HEK293 (cell line): ENCODE results near the gene FOXF1.

ENCODE experiments used
- CTCF ChIA-PET: fragments of 350-600 bp; formaldehyde crosslinking; extraction: SDS; loops from one replicate; lab custom pipeline; 2021; ENCODE audit warnings: antibody characterized with exemption; lab: Yijun Ruan, JAX
- POLR2A ChIA-PET: fragments of 300-600 bp; formaldehyde crosslinking; extraction: SDS; loops from one replicate; lab custom pipeline; 2020; ENCODE audit warnings: antibody characterized with exemption, inconsistent platforms; lab: Yijun Ruan, JAX
- H3K27ac ChIP-seq: fragments of 200-500 bp; sonication (Bioruptor generic); 2 replicates; pipeline ENCODE4 v1.5.1; 2014; ENCODE audit warnings: low read depth, low read length, control low read depth, inconsistent platforms; ENCODE audit errors: extremely low read depth
- H3K36me3 ChIP-seq, 2 experiments: fragments of 200-500 bp in 1 of 2; sonication (Bioruptor generic) in 1 of 2; 1 replicate in 1 of 2; 2 replicates in 1 of 2; pipeline ENCODE4 v1.5.1; 2014 to 2017; ENCODE audit warnings: inconsistent platforms in 2 of 2, low read length in 2 of 2; ENCODE audit not compliant: control insufficient read depth in 2 of 2, insufficient read depth in 1 of 2
- H3K4me1 ChIP-seq: fragments of 200-500 bp; sonication (Bioruptor generic); 2 replicates; pipeline ENCODE4 v1.5.1; 2014; ENCODE audit warnings: mild to moderate bottlenecking, low read length, inconsistent platforms; ENCODE audit not compliant: control insufficient read depth, insufficient read depth
- H3K4me3 ChIP-seq: 2 replicates; pipeline ENCODE4 v1.5.1; 2011; ENCODE audit warnings: low read depth, mild to moderate bottlenecking, control low read depth, low read length, moderate library complexity
- H3K9me3 ChIP-seq: fragments of 200-500 bp; sonication (Bioruptor generic); 2 replicates; pipeline ENCODE4 v1.5.1; 2014; ENCODE audit warnings: low read depth, low read length, inconsistent platforms; ENCODE audit not compliant: control insufficient read depth, insufficient read depth
- EGR2 ChIP-seq: fragments of 450-650 bp; formaldehyde crosslinking; IDR thresholded peaks from 2 replicates; pipeline ENCODE4 v1.5.1; 2016; ENCODE audit warnings: low read depth, missing biosample characterization, missing genetic modification characterization
- PRDM1 ChIP-seq: fragments of 450-650 bp; formaldehyde crosslinking; IDR thresholded peaks from 2 replicates; pipeline ENCODE4; 2016; ENCODE audit warnings: missing biosample characterization, missing genetic modification characterization
- SCRT1 ChIP-seq: fragments of 450-650 bp; formaldehyde crosslinking; IDR thresholded peaks from 2 replicates; pipeline ENCODE4 v1.5.1; 2016; ENCODE audit warnings: missing biosample characterization, missing genetic modification characterization, borderline replicate concordance
- SCRT2 ChIP-seq: fragments of 450-650 bp; formaldehyde crosslinking; IDR thresholded peaks from 2 replicates; pipeline ENCODE4 v1.5.1; 2016; ENCODE audit warnings: missing biosample characterization, missing genetic modification characterization
- SP2 ChIP-seq: fragments of 450-650 bp; formaldehyde crosslinking; IDR thresholded peaks from 2 replicates; pipeline ENCODE4 v1.5.1; 2016; ENCODE audit warnings: missing biosample characterization, missing genetic modification characterization
- SP3 ChIP-seq: fragments of 450-650 bp; formaldehyde crosslinking; IDR thresholded peaks from 2 replicates; pipeline ENCODE4 v1.5.1; 2016; ENCODE audit warnings: missing biosample characterization, missing genetic modification characterization
- TRIM28 ChIP-seq: IDR thresholded peaks from 2 replicates; pipeline ENCODE4 v1.6.1; 2011; ENCODE audit warnings: low read length, control low read depth, borderline replicate concordance
- ZBTB48 ChIP-seq: fragments of 450-650 bp; formaldehyde crosslinking; IDR thresholded peaks from 2 replicates; pipeline ENCODE4 v1.5.1; 2016; ENCODE audit warnings: missing biosample characterization, missing genetic modification characterization
- ZBTB7A ChIP-seq: fragments of 450-650 bp; formaldehyde crosslinking; IDR thresholded peaks from 2 replicates; pipeline ENCODE4 v1.5.1; 2016; ENCODE audit warnings: low read depth, missing biosample characterization, missing genetic modification characterization
- ZBTB8A ChIP-seq: fragments of 450-650 bp; formaldehyde crosslinking; IDR thresholded peaks from 2 replicates; pipeline ENCODE4 v1.5.1; 2016; ENCODE audit warnings: missing biosample characterization, missing genetic modification characterization
- ZFP69B ChIP-seq: fragments of 450-650 bp; formaldehyde crosslinking; IDR thresholded peaks from 2 replicates; pipeline ENCODE4 v1.5.1; 2016; ENCODE audit warnings: missing biosample characterization, missing genetic modification characterization
- ZNF169 ChIP-seq: fragments of 450-650 bp; formaldehyde crosslinking; IDR thresholded peaks from 2 replicates; pipeline ENCODE4 v1.5.1; 2016; ENCODE audit warnings: missing biosample characterization, missing genetic modification characterization
- ZNF202 ChIP-seq: fragments of 450-650 bp; formaldehyde crosslinking; IDR thresholded peaks from 2 replicates; pipeline ENCODE4 v1.5.1; 2016; ENCODE audit warnings: missing biosample characterization, missing genetic modification characterization, borderline replicate concordance
- ZNF341 ChIP-seq: fragments of 450-650 bp; formaldehyde crosslinking; IDR thresholded peaks from 2 replicates; pipeline ENCODE4; 2016; ENCODE audit warnings: low read depth, missing biosample characterization, missing genetic modification characterization
- ZNF350 ChIP-seq: fragments of 450-650 bp; formaldehyde crosslinking; IDR thresholded peaks from 2 replicates; pipeline ENCODE4 v1.5.0; 2017; ENCODE audit warnings: missing biosample characterization, mild to moderate bottlenecking, missing genetic modification characterization
- ZNF391 ChIP-seq: fragments of 450-650 bp; formaldehyde crosslinking; IDR thresholded peaks from 2 replicates; pipeline ENCODE4 v1.5.1; 2016; ENCODE audit warnings: low read depth, missing biosample characterization, missing genetic modification characterization, borderline replicate concordance
- ZNF398 ChIP-seq: fragments of 450-650 bp; formaldehyde crosslinking; IDR thresholded peaks from 2 replicates; pipeline ENCODE4 v1.5.1; 2017; ENCODE audit warnings: missing biosample characterization, missing genetic modification characterization
- ZNF423 ChIP-seq: fragments of 450-650 bp; formaldehyde crosslinking; IDR thresholded peaks from 2 replicates; pipeline ENCODE4 v1.5.1; 2016; ENCODE audit warnings: missing biosample characterization, missing genetic modification characterization
- ZNF548 ChIP-seq: fragments of 450-650 bp; formaldehyde crosslinking; IDR thresholded peaks from 2 replicates; pipeline ENCODE4 v1.5.1; 2016; ENCODE audit warnings: missing biosample characterization, missing genetic modification characterization
- ZNF660 ChIP-seq: fragments of 450-650 bp; IDR thresholded peaks from 2 replicates; pipeline ENCODE4 v1.5.1; 2018; ENCODE audit warnings: missing biosample characterization, mild to moderate bottlenecking, missing genetic modification characterization
- ZNF76 ChIP-seq: fragments of 450-650 bp; formaldehyde crosslinking; IDR thresholded peaks from 2 replicates; pipeline ENCODE4; 2016; ENCODE audit warnings: low read depth, missing biosample characterization, missing genetic modification characterization, borderline replicate concordance
- ZNF768 ChIP-seq: fragments of 450-650 bp; formaldehyde crosslinking; IDR thresholded peaks from 2 replicates; pipeline ENCODE4 v1.5.1; 2018; ENCODE audit warnings: missing biosample characterization, mild to moderate bottlenecking, missing genetic modification characterization
- ZSCAN30 ChIP-seq: fragments of 450-650 bp; IDR thresholded peaks from 2 replicates; pipeline ENCODE4 v1.5.1; 2018; ENCODE audit warnings: missing biosample characterization, mild to moderate bottlenecking, missing genetic modification characterization, moderate library complexity
- ZXDB ChIP-seq: fragments of 450-650 bp; formaldehyde crosslinking; IDR thresholded peaks from 2 replicates; pipeline ENCODE4 v1.5.1; 2016; ENCODE audit warnings: missing biosample characterization, missing genetic modification characterization
- TF ChIP-seq, protein P1 (sequence below): fragments of 450-650 bp; formaldehyde crosslinking; IDR thresholded peaks from 2 replicates; pipeline ENCODE4 v1.5.1; 2016; ENCODE audit warnings: missing biosample characterization, missing genetic modification characterization
- TF ChIP-seq, protein P2 (sequence below): fragments of 450-650 bp; IDR thresholded peaks from 2 replicates; pipeline ENCODE4 v1.5.1; 2018; ENCODE audit warnings: missing biosample characterization, mild to moderate bottlenecking, missing genetic modification characterization

Gene FOXF1

GRCh38 chr16:86532526-86532815 is 22.1 kb downstream of the FOXF1 start:
- POLR2A ChIA-PET = no interaction called here
- CTCF ChIA-PET = interaction anchor here (0.6 kb wide), 1 partner anchor 1236 kb away, joined by 3 read pairs; no protein-coding TSS in a partner anchor
- Histone ChIP-seq H3K27ac (no peak overlapping the region), H3K9me3 (no peaks in the 10 kb centered on the region), H3K4me1 (no peaks in the 10 kb centered on the region), H3K36me3 (peaks cover 3 to 28% of the 10 kb centered on the region in 2 experiments), H3K4me3 (no peak overlapping the region)
- TF ChIP-seq SP3 (no peak), SCRT1 (tag by site-specific recombination) (no peak), ZBTB48 (tag by site-specific recombination) (no peak), ZNF169 (tag by site-specific recombination) (no peak), ZNF423 (tag by site-specific recombination) (no peak), ZNF398 (no peak), ZBTB7A (tag by site-specific recombination) (no peak), ZXDB (tag by site-specific recombination) (no peak), SP2 (tag by site-specific recombination) (no peak), ZFP69B (tag by site-specific recombination) (no peak), ZNF76 (tag by site-specific recombination) (no peak), ZNF660 (no peak), ZNF202 (tag by site-specific recombination) (no peak), PRDM1 (no peak), ZNF350 (tag by site-specific recombination) (no peak), ZNF391 (tag by site-specific recombination) (no peak), EGR2 (tag by site-specific recombination) (no peak)
- TF ChIP-seq, protein P1, sequence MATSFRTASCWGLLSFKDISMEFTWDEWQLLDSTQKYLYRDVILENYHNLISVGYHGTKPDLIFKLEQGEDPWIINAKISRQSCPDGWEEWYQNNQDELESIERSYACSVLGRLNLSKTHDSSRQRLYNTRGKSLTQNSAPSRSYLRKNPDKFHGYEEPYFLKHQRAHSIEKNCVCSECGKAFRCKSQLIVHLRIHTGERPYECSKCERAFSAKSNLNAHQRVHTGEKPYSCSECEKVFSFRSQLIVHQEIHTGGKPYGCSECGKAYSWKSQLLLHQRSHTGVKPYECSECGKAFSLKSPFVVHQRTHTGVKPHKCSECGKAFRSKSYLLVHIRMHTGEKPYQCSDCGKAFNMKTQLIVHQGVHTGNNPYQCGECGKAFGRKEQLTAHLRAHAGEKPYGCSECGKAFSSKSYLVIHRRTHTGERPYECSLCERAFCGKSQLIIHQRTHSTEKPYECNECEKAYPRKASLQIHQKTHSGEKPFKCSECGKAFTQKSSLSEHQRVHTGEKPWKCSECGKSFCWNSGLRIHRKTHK (tag by site-specific recombination) = no peak

DNA sequence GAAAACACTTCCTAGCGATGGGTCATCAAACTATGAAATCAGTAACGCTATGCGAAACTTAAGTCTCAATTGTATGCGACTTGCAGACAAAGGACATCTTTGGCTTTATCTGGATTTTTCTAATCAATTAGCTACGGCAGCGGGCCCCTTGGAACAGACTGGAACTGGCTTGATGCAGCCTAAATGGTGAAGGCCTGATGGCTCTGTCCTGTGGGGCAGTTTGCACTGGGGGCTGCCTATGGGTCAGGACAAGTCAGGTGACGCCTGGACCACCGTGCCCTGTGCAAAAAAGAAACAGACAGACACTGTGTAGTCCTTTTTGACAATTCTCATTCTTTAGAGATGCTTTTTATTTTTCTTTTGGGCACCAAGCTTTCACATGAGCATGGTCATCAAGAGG is 22.7 kb downstream of the FOXF1 start:
- CTCF ChIA-PET = interaction anchor here (0.6 to 0.7 kb wide), 2 partner anchors 120 to 1236 kb away, joined by 3 read pairs; no protein-coding TSS in a partner anchor

More for the DNA sequence above, 22.7 kb downstream of the FOXF1 start:
- Histone ChIP-seq H3K27ac (no peak overlapping the region), H3K9me3 (no peaks in the 10 kb centered on the region), H3K4me1 (no peaks in the 10 kb centered on the region), H3K4me3 (no peak overlapping the region), H3K36me3 (peaks cover 5 to 34% of the 10 kb centered on the region in 2 experiments)
- POLR2A ChIA-PET = no interaction called here
- TF ChIP-seq ZNF768 = no peak
- TF ChIP-seq SCRT2 (tag by site-specific recombination) = no peak
- no peak for TF ChIP-seq PRDM1
- TF ChIP-seq ZBTB8A (tag by site-specific recombination) = no peak
- TF ChIP-seq, protein P2, sequence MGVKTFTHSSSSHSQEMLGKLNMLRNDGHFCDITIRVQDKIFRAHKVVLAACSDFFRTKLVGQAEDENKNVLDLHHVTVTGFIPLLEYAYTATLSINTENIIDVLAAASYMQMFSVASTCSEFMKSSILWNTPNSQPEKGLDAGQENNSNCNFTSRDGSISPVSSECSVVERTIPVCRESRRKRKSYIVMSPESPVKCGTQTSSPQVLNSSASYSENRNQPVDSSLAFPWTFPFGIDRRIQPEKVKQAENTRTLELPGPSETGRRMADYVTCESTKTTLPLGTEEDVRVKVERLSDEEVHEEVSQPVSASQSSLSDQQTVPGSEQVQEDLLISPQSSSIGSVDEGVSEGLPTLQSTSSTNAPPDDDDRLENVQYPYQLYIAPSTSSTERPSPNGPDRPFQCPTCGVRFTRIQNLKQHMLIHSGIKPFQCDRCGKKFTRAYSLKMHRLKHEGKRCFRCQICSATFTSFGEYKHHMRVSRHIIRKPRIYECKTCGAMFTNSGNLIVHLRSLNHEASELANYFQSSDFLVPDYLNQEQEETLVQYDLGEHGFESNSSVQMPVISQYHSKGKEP (tag by site-specific recombination) = no peak
- no peak for TF ChIP-seq ZSCAN30 (tag by site-specific recombination)
- TF ChIP-seq ZNF341 = no peak
- no peak for TF ChIP-seq TRIM28
- no peak for TF ChIP-seq ZNF548 (tag by site-specific recombination)
